GM12891 (cell line): ENCODE data around the gene HSD17B10.

Source experiments
- POLR2A ChIP-seq: IDR thresholded peaks from 2 replicates; pipeline ENCODE4 v1.6.1; 2011; ENCODE audit warnings: low read depth, low read length, control low read depth
- TAF1 ChIP-seq: IDR thresholded peaks from 2 replicates; pipeline ENCODE4 v1.6.1; 2011; ENCODE audit warnings: low read depth, low read length, control low read depth

GRCh38 chrX:53421772-53422085 is 12.4 kb downstream of the HSD17B10 start:
- TF ChIP-seq TAF1, result no peak
- no peak for TF ChIP-seq POLR2A
